GM10847 (cell line): Measurements from ENCODE around the gene CRMP1.

Source experiments
- POLR2A ChIP-seq: IDR thresholded peaks from 2 replicates; pipeline ENCODE4 v1.6.1; 2011; ENCODE audit not compliant: insufficient read length; ENCODE audit errors: extremely low read depth

The CRMP1 gene

GRCh38 chr4:5924461-5925125 lies 31.7 kb upstream of the CRMP1 start:
- TF ChIP-seq POLR2A: no peak

- no peak for TF ChIP-seq POLR2A
Observed at GRCh38 chr4:5923376-5923775, 30.5 kb upstream of the CRMP1 start.

- no peak for TF ChIP-seq POLR2A
Observed at GRCh38 chr4:5922556-5922955, 29.7 kb upstream of the CRMP1 start.

GRCh38 chr4:5921981-5922380 lies 29.1 kb upstream of the CRMP1 start:
- TF ChIP-seq POLR2A: no peak

- TF ChIP-seq POLR2A: no peak
Observed at GRCh38 chr4:5921101-5921980, 28.5 kb upstream of the CRMP1 start.

- no peak for TF ChIP-seq POLR2A
Observed at GRCh38 chr4:5919571-5919970, 26.7 kb upstream of the CRMP1 start.

- no peak for TF ChIP-seq POLR2A
Observed at GRCh38 chr4:5919044-5919443, 26.2 kb upstream of the CRMP1 start.

- no peak for TF ChIP-seq POLR2A
Observed at GRCh38 chr4:5918331-5918985, 25.6 kb upstream of the CRMP1 start.

GRCh38 chr4:5917672-5918071 lies 24.8 kb upstream of the CRMP1 start:
- no peak for TF ChIP-seq POLR2A

GRCh38 chr4:5916229-5916628 lies 23.3 kb upstream of the CRMP1 start:
- TF ChIP-seq POLR2A: no peak

GRCh38 chr4:5913454-5913853 lies 20.6 kb upstream of the CRMP1 start:
- TF ChIP-seq POLR2A: no peak

GRCh38 chr4:5912614-5913019 lies 19.7 kb upstream of the CRMP1 start:
- TF ChIP-seq POLR2A: no peak

- no peak for TF ChIP-seq POLR2A
Observed at GRCh38 chr4:5908876-5909427, 16.1 kb upstream of the CRMP1 start.

GRCh38 chr4:5906191-5906590 lies 13.3 kb upstream of the CRMP1 start:
- no peak for TF ChIP-seq POLR2A

GRCh38 chr4:5905714-5906113 lies 12.8 kb upstream of the CRMP1 start:
- no peak for TF ChIP-seq POLR2A

GRCh38 chr4:5900844-5901243 lies 8.0 kb upstream of the CRMP1 start:
- TF ChIP-seq POLR2A: no peak
